Measurements from ENCODE around the gene NDC80.

DNA sequence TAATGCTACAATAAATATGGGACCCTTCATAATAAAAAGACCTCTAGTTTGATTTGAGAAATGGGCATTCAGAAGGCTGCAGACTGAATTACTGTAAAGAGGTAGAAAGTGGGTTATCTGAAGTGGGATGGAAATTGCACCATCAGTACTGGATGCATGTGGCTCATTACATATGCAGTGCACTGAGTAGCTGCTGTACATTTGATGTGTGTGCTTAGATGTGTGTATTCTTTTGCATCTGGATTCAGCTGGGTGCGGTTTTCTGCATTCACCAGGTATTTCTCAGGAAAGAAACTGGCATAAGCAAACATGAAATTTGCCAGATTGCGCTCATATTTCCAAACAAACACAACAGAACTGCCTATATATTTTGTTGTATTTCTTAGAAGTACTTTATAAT lies 38.2 kb downstream of the NDC80 start:
- TF ChIP-seq, protein P1, sequence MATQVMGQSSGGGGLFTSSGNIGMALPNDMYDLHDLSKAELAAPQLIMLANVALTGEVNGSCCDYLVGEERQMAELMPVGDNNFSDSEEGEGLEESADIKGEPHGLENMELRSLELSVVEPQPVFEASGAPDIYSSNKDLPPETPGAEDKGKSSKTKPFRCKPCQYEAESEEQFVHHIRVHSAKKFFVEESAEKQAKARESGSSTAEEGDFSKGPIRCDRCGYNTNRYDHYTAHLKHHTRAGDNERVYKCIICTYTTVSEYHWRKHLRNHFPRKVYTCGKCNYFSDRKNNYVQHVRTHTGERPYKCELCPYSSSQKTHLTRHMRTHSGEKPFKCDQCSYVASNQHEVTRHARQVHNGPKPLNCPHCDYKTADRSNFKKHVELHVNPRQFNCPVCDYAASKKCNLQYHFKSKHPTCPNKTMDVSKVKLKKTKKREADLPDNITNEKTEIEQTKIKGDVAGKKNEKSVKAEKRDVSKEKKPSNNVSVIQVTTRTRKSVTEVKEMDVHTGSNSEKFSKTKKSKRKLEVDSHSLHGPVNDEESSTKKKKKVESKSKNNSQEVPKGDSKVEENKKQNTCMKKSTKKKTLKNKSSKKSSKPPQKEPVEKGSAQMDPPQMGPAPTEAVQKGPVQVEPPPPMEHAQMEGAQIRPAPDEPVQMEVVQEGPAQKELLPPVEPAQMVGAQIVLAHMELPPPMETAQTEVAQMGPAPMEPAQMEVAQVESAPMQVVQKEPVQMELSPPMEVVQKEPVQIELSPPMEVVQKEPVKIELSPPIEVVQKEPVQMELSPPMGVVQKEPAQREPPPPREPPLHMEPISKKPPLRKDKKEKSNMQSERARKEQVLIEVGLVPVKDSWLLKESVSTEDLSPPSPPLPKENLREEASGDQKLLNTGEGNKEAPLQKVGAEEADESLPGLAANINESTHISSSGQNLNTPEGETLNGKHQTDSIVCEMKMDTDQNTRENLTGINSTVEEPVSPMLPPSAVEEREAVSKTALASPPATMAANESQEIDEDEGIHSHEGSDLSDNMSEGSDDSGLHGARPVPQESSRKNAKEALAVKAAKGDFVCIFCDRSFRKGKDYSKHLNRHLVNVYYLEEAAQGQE (IDR thresholded peaks at IDR 0.05; ENCODE audit: borderline replicate concordance): no peak
- TF ChIP-seq, protein P1 (CRISPR knock-in tag; IDR thresholded peaks at IDR 0.05; ENCODE audit: low read depth): no peak
- TF ChIP-seq FOXM1 (IDR thresholded peaks at IDR 0.05; ENCODE audit: low read depth) (no peak), FOXM1 (CRISPR knock-in tag; IDR thresholded peaks at IDR 0.05; ENCODE audit: low read depth) (no peak), ZNF133 (CRISPR knock-in tag; IDR thresholded peaks at IDR 0.05) (no peak), ZNF212 (CRISPR knock-in tag; IDR thresholded peaks at IDR 0.05) (no peak), BMI1 (IDR thresholded peaks at IDR 0.05; ENCODE audit: low read length) (no peak), ZNF174 (CRISPR knock-in tag; IDR thresholded peaks at IDR 0.05) (no peak), ZNF224 (CRISPR knock-in tag; IDR thresholded peaks at IDR 0.05) (no peak), NFIC (IDR thresholded peaks at IDR 0.05) (no peak), BRF2 (IDR thresholded peaks at IDR 0.05; ENCODE audit: borderline replicate concordance, insufficient read depth, insufficient read length) (no peak), ELF1 (tag; IDR thresholded peaks at IDR 0.05) (no peak)

Measured in K562 (cell line).